Measurements from ENCODE around the gene NUCB1. TPM values are rescaled to one million over a fixed set of nuclear protein-coding genes. Genes with fewer than 3 reads are reported as not detected.
A peak's percentile ranks its signal among the peaks of the same experiment; 100 is the strongest.

The NUCB1 gene
- total and polyA plus RNA-seq, 9 of the 15 experiments (the other 6 are each of a cell fraction or from before 2014, with no cell fraction given) = 3.1 to 153 (median 71.7) TPM

DNA sequence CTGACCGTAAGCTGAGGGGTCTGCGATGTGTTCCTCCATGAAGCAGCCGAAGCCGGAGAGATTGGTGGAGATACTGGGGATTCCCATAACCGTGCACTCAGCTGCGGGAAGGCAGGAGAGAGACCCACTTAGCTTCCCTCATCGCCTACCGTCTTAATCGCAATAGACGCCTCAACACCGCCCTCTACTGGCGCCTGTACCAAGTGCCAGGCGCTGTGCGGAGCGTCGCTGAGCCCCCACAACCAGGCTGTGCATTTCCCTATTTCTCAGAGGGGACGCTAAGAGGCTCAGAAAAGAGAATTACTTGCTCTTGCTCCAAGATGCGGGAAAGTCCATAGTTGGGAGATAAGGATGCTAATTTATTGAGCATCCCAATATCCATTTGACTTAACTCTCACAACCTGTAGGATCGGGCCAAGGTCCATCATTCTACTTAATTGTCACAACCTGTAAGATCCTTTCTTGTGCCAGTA lies 70.8 kb downstream of the NUCB1 start (continued):
- TF ChIP-seq, protein P1, sequence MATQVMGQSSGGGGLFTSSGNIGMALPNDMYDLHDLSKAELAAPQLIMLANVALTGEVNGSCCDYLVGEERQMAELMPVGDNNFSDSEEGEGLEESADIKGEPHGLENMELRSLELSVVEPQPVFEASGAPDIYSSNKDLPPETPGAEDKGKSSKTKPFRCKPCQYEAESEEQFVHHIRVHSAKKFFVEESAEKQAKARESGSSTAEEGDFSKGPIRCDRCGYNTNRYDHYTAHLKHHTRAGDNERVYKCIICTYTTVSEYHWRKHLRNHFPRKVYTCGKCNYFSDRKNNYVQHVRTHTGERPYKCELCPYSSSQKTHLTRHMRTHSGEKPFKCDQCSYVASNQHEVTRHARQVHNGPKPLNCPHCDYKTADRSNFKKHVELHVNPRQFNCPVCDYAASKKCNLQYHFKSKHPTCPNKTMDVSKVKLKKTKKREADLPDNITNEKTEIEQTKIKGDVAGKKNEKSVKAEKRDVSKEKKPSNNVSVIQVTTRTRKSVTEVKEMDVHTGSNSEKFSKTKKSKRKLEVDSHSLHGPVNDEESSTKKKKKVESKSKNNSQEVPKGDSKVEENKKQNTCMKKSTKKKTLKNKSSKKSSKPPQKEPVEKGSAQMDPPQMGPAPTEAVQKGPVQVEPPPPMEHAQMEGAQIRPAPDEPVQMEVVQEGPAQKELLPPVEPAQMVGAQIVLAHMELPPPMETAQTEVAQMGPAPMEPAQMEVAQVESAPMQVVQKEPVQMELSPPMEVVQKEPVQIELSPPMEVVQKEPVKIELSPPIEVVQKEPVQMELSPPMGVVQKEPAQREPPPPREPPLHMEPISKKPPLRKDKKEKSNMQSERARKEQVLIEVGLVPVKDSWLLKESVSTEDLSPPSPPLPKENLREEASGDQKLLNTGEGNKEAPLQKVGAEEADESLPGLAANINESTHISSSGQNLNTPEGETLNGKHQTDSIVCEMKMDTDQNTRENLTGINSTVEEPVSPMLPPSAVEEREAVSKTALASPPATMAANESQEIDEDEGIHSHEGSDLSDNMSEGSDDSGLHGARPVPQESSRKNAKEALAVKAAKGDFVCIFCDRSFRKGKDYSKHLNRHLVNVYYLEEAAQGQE (IDR thresholded peaks at IDR 0.05; ENCODE audit: borderline replicate concordance) = peak; percentile 87
- TF ChIP-seq, protein P1 (CRISPR knock-in tag; IDR thresholded peaks at IDR 0.05; ENCODE audit: low read depth) = no peak
- no peak for TF ChIP-seq PTRF (tag; IDR thresholded peaks at IDR 0.05)
- TF ChIP-seq MTA3 (IDR thresholded peaks at IDR 0.05; ENCODE audit: borderline replicate concordance) = no peak
- TF ChIP-seq SRSF1 (IDR thresholded peaks at IDR 0.05; ENCODE audit: low read depth, low read length) = no peak
- TF ChIP-seq XRCC5 (IDR thresholded peaks at IDR 0.05; ENCODE audit: low read depth, low read length) = 0 out of 2 replicates have a peak, but pooled peaks have one; percentile 82
- peak; percentile 28; the same call in 1 of the 2 replicates for TF ChIP-seq RB1 (IDR thresholded peaks at IDR 0.05; ENCODE audit: low read depth)
- TF ChIP-seq ATF7 (IDR thresholded peaks at IDR 0.05) = peak; percentile 61; the same call in 1 of the 2 replicates
- TF ChIP-seq, protein P2, sequence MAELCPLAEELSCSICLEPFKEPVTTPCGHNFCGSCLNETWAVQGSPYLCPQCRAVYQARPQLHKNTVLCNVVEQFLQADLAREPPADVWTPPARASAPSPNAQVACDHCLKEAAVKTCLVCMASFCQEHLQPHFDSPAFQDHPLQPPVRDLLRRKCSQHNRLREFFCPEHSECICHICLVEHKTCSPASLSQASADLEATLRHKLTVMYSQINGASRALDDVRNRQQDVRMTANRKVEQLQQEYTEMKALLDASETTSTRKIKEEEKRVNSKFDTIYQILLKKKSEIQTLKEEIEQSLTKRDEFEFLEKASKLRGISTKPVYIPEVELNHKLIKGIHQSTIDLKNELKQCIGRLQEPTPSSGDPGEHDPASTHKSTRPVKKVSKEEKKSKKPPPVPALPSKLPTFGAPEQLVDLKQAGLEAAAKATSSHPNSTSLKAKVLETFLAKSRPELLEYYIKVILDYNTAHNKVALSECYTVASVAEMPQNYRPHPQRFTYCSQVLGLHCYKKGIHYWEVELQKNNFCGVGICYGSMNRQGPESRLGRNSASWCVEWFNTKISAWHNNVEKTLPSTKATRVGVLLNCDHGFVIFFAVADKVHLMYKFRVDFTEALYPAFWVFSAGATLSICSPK (IDR thresholded peaks at IDR 0.05; ENCODE audit: borderline replicate concordance) = no peak
- TF ChIP-seq RAD21 (CRISPR knock-in tag; conservative IDR thresholded peaks at IDR 0.05 in 1 of 2, IDR thresholded peaks at IDR 0.05 in 1 of 2) = peak; percentile 92 to 96
- TF ChIP-seq, protein P3, sequence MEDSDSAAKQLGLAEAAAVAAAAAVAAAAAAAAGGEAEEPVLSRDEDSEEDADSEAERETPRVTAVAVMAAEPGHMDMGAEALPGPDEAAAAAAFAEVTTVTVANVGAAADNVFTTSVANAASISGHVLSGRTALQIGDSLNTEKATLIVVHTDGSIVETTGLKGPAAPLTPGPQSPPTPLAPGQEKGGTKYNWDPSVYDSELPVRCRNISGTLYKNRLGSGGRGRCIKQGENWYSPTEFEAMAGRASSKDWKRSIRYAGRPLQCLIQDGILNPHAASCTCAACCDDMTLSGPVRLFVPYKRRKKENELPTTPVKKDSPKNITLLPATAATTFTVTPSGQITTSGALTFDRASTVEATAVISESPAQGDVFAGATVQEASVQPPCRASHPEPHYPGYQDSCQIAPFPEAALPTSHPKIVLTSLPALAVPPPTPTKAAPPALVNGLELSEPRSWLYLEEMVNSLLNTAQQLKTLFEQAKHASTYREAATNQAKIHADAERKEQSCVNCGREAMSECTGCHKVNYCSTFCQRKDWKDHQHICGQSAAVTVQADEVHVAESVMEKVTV (CRISPR knock-in tag; IDR thresholded peaks at IDR 0.05) = peak; percentile 82
- 0 out of 2 replicates have a peak, but pooled peaks have one; percentile 20 for TF ChIP-seq ZZZ3 (IDR thresholded peaks at IDR 0.05)
- TF ChIP-seq HCFC1 (IDR thresholded peaks at IDR 0.05; ENCODE audit: low read depth, low read length) = peak; percentile 35; the same call in 1 of the 2 replicates
- peak in 1 of 2 experiments; percentile 11; a peak in 1 of 4 replicates for TF ChIP-seq TRIM24 (IDR thresholded peaks at IDR 0.05)
- 0 out of 2 replicates have a peak, but pooled peaks have one; percentile 7 for TF ChIP-seq JUN (IDR thresholded peaks at IDR 0.05; ENCODE audit: borderline replicate concordance, low read depth, low read length)
- no peak for TF ChIP-seq JUN (CRISPR knock-in tag; IDR thresholded peaks at IDR 0.05; ENCODE audit: borderline replicate concordance)
- TF ChIP-seq ZBTB17 (CRISPR knock-in tag; IDR thresholded peaks at IDR 0.05) = 0 out of 2 replicates have a peak, but pooled peaks have one; percentile 13
